PC-9 (cell line): ENCODE data around the gene STAB2. TPM values are rescaled to one million over a fixed set of nuclear protein-coding genes. Genes with fewer than 3 reads are reported as not detected.

Experiments used
- BruUV-seq: library from RNA; stranded (reverse); fragments of 400-500 nt; replicated peaks from 2 replicates; lab custom pipeline; 2021; lab: Mats Ljungman, UMichigan
- CTCF ChIA-PET: fragments of 300-600 bp; sonication (Branson Sonifier 250); formaldehyde crosslinking; loops from one replicate; lab custom pipeline; 2022; ENCODE audit warnings: antibody characterized with exemption; lab: Charles Lee
- POLR2A ChIA-PET: fragments of 300-600 bp; sonication (Branson Sonifier 250); formaldehyde crosslinking; loops from one replicate; lab custom pipeline; 2022; ENCODE audit warnings: antibody characterized with exemption; ENCODE audit not compliant: unreplicated experiment; lab: Charles Lee
- DNase-seq, 2 experiments: peaks; one replicate each; pipeline versions ENCODE4 v3.0.0 to v3.0.0-alpha.2; 2015 to 2022; ENCODE audit warnings: mixed read lengths in 1 of 2
- H2AFZ ChIP-seq: fragments of 200-600 bp; sonication (generic); 2 replicates; pipeline ENCODE4 v1.8.1; 2017; ENCODE audit warnings: antibody characterized with exemption
- H3F3A ChIP-seq: fragments of 200-600 bp; sonication (generic); 2 replicates; pipeline ENCODE4 v1.8.1; 2017; ENCODE audit warnings: antibody characterized with exemption, mild to moderate bottlenecking, low read depth; ENCODE audit not compliant: insufficient read depth
- H3K27ac ChIP-seq: fragments of 200-600 bp; sonication (generic); 2 replicates; pipeline ENCODE4 v1.6.1; 2016; ENCODE audit warnings: mixed run types
- H3K27me3 ChIP-seq: fragments of 200-600 bp; sonication (generic); 2 replicates; pipeline ENCODE4 v1.6.1; 2016; ENCODE audit warnings: low read depth, mixed run types; ENCODE audit not compliant: insufficient read depth
- H3K36me3 ChIP-seq: fragments of 200-600 bp; sonication (generic); 2 replicates; pipeline ENCODE4 v1.6.1; 2016; ENCODE audit warnings: low read depth, mixed run types
- H3K4me1 ChIP-seq: fragments of 200-600 bp; sonication (generic); replicated peaks from 2 replicates; pipeline ENCODE4 v1.6.1; 2016; ENCODE audit warnings: mixed run types; ENCODE audit not compliant: insufficient read depth
- H3K4me2 ChIP-seq: fragments of 200-600 bp; sonication (generic); 2 replicates; pipeline ENCODE4 v1.6.1; 2017; ENCODE audit warnings: mixed run types
- H3K4me3 ChIP-seq: fragments of 200-600 bp; sonication (generic); 2 replicates; pipeline ENCODE4 v1.6.1; 2016; ENCODE audit warnings: mixed run types
- H3K79me2 ChIP-seq: fragments of 200-600 bp; sonication (generic); 2 replicates; pipeline ENCODE4 v1.6.1; 2017; ENCODE audit warnings: low read depth, mixed run types
- H3K9me2 ChIP-seq: fragments of 200-600 bp; sonication (generic); 2 replicates; pipeline ENCODE4 v1.8.1; 2017; ENCODE audit warnings: mild to moderate bottlenecking; ENCODE audit not compliant: insufficient read depth
- H3K9me3 ChIP-seq: fragments of 200-600 bp; sonication (generic); 2 replicates; pipeline ENCODE4 v1.8.1; 2016; ENCODE audit warnings: low read depth; ENCODE audit not compliant: insufficient read depth
- H4K20me1 ChIP-seq: fragments of 200-600 bp; sonication (generic); 2 replicates; pipeline ENCODE4 v1.8.1; 2017; ENCODE audit not compliant: insufficient read depth
- CTCF ChIP-seq: fragments of 200-600 bp; sonication (generic); conservative IDR thresholded peaks from 2 replicates; pipeline ENCODE4 v1.6.1; 2017; ENCODE audit warnings: mixed run types, antibody characterized with exemption, mild to moderate bottlenecking, moderate library complexity
- EZH2 ChIP-seq: fragments of 200-600 bp; sonication (generic); IDR thresholded peaks from 2 replicates; pipeline ENCODE4 v1.8.0; 2017; ENCODE audit warnings: antibody characterized with exemption, low read depth
- intact Hi-C: fragments of 100-400 bp; cut with micrococcal nuclease; formaldehyde crosslinking; loops from one replicate; pipeline ENCODE4 v1.10.0; 2022; ENCODE audit not compliant: unreplicated experiment
- total RNA-seq: library from RNA; stranded (reverse); gene quantifications from 2 replicates; pipeline ENCODE4 v1.2.3, GENCODE V29; 2021

The STAB2 gene
- total RNA-seq, 1 experiment from 2014 or later, result not detected

- Histone ChIP-seq H3K4me2 (no peak overlapping the region), H3K27ac (no peak overlapping the region), H3K27me3 (no peaks in the 10 kb centered on the region), H3K9me3 (no peaks in the 10 kb centered on the region), H3K79me2 (no peaks in the 10 kb centered on the region), H3F3A (no peaks in the 10 kb centered on the region), H3K4me1 (no peaks in the 10 kb centered on the region), H4K20me1 (no peaks in the 10 kb centered on the region), H2AFZ (no peak overlapping the region), H3K9me2 (no peaks in the 10 kb centered on the region; the same call in 1 of the 2 replicates), H3K36me3 (no peaks in the 10 kb centered on the region), H3K4me3 (no peak overlapping the region)
- BruUV-seq, result no TSS peak
- POLR2A ChIA-PET, result no interaction called here
- no peak for TF ChIP-seq CTCF
- TF ChIP-seq EZH2, result no peak
- DNase-seq, result no peak
- CTCF ChIA-PET, result no interaction called here
- intact Hi-C loops, result no loop called here
These were observed 170.2 kb downstream of the STAB2 start for GRCh38 chr12:103757248-103757647.

DNA sequence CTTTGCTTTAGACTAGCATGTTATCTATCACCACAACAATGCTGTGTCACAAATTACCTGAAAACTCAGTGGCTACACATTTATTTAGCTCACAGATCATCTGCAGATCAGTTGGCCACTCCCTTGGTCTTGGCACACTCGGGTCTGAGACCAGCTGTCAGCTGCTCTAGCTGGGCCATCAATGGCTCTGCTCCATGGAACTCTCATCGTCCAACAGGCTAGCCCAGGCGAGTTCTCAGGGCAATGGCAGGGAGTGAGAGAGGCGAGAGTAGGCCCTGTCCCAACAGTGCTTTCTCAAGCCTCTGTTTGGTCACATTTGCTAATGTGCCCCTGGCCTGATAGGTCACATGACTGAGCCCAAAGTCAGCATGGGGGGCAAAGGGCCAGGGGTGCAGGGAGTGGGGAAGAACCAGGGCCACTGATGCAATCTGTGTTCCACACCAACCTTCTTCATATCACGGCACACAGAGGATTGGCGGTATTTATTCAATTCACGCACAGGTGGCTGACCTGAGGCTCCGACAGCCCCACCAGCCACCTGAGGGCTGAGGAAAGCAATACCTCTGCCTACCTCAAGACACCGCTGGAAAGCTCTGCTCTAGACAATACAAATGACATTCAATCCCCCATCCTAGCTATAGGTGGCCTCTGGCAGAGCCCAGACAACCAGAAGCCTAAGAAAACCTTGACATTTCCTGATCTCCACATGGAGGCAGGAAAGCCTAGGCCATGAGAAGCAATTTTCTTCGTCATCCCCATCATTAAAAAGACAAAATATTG is 171.4 kb downstream of the STAB2 start:
- H3K27ac ChIP-seq, result no peak overlapping the region
- intact Hi-C loops, result no loop called here
- CTCF ChIA-PET, result no interaction called here

GRCh38 chr12:103762473-103762872 is 175.4 kb downstream of the STAB2 start:
- Histone ChIP-seq H3K79me2 (no peaks in the 10 kb centered on the region), H3K27ac (no peak overlapping the region), H3K4me1 (no peaks in the 10 kb centered on the region), H3K27me3 (no peaks in the 10 kb centered on the region), H3K36me3 (no peaks in the 10 kb centered on the region), H3F3A (no peaks in the 10 kb centered on the region), H2AFZ (no peak overlapping the region), H3K9me3 (no peaks in the 10 kb centered on the region), H4K20me1 (no peaks in the 10 kb centered on the region), H3K9me2 (no peaks in the 10 kb centered on the region), H3K4me2 (no peak overlapping the region), H3K4me3 (no peak overlapping the region)
- DNase-seq, result no peak
- intact Hi-C loops, result no loop called here
- CTCF ChIA-PET, result interaction anchor here (0.6 kb wide), 1 partner anchor 35 kb away, joined by 8 read pairs; no protein-coding TSS in a partner anchor
- BruUV-seq, result no TSS peak
- TF ChIP-seq EZH2 (no peak), CTCF (no peak)
- POLR2A ChIA-PET, result no interaction called here

More for the DNA sequence above, 171.4 kb downstream of the STAB2 start:
- H3K9me2 ChIP-seq, result no peaks in the 10 kb centered on the region
- no peaks in the 10 kb centered on the region for H4K20me1 ChIP-seq
- H3K36me3 ChIP-seq, result no peaks in the 10 kb centered on the region
- no peak overlapping the region for H3K4me2 ChIP-seq
- DNase-seq, result no peak
- no peaks in the 10 kb centered on the region for H3K9me3 ChIP-seq
- BruUV-seq, result no TSS peak
- POLR2A ChIA-PET, result interaction anchor here (0.6 kb wide), 1 partner anchor 9 kb away, joined by 7 read pairs; no protein-coding TSS in a partner anchor
- no peak overlapping the region for H2AFZ ChIP-seq
- TF ChIP-seq CTCF (no peak), EZH2 (no peak)
- no peaks in the 10 kb centered on the region for H3F3A ChIP-seq
- H3K27me3 ChIP-seq, result no peaks in the 10 kb centered on the region
- H3K4me1 ChIP-seq, result no peaks in the 10 kb centered on the region
- H3K79me2 ChIP-seq, result no peaks in the 10 kb centered on the region
- H3K4me3 ChIP-seq, result no peak overlapping the region
